OCI-LY1 (cell line): Measurements from ENCODE around the gene STRIP1.

Source experiments
- EZH2 ChIP-seq: fragments of 200-600 bp; sonication (generic), shearing (Covaris generic); IDR thresholded peaks from 2 replicates; pipeline ENCODE4 v1.8.0; 2017; ENCODE audit warnings: borderline replicate concordance, mixed run types, mild to moderate bottlenecking, antibody characterized with exemption, low read length, moderate library complexity, mixed read lengths
- TF ChIP-seq, protein P1 (sequence below): fragments of 200-600 bp; sonication (generic), shearing (Covaris generic); IDR thresholded peaks from 2 replicates; pipeline ENCODE4 v1.5.1; 2017; ENCODE audit warnings: mild to moderate bottlenecking, antibody characterized with exemption, low read length, moderate library complexity, mixed read lengths

DNA sequence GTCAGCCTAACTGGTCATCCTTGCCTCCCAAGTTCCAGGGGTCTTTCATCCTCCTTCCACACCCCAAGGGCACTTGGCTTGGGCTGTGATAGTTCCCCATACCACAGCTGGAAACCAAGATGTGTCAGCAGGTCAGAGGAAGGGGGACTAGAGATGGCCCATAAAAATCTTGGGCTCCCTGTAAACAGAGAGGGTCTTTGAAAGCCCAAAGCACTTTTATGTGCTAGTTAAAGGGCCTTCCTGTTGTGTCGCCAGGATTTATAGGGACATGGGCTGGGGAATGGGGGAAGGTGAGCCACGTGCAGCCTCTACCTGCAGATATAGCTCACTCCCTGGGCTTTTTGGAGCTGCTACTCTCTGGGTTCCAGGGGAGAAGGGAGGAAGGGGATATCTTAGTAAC, 65.9 kb downstream of the STRIP1 start:
- no peak for TF ChIP-seq EZH2
- TF ChIP-seq, protein P1, sequence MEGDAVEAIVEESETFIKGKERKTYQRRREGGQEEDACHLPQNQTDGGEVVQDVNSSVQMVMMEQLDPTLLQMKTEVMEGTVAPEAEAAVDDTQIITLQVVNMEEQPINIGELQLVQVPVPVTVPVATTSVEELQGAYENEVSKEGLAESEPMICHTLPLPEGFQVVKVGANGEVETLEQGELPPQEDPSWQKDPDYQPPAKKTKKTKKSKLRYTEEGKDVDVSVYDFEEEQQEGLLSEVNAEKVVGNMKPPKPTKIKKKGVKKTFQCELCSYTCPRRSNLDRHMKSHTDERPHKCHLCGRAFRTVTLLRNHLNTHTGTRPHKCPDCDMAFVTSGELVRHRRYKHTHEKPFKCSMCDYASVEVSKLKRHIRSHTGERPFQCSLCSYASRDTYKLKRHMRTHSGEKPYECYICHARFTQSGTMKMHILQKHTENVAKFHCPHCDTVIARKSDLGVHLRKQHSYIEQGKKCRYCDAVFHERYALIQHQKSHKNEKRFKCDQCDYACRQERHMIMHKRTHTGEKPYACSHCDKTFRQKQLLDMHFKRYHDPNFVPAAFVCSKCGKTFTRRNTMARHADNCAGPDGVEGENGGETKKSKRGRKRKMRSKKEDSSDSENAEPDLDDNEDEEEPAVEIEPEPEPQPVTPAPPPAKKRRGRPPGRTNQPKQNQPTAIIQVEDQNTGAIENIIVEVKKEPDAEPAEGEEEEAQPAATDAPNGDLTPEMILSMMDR, result no peak
